HG02973 (cell line): ENCODE measurements around the gene RPTOR.

Source experiments
- ATAC-seq: cut with Tn5 transposase; IDR thresholded peaks from one replicate; pipeline ENCODE4 v1.9.1; 2021; ENCODE audit warnings: moderate library complexity; ENCODE audit not compliant: unreplicated experiment

Gene RPTOR

GRCh38 chr17:80585890-80586845, 41.5 kb downstream of the RPTOR start:
- ATAC-seq = no peak

GRCh38 chr17:80586846-80587228, 42.2 kb downstream of the RPTOR start:
- ATAC-seq = no peak

GRCh38 chr17:80588702-80589383, 44.2 kb downstream of the RPTOR start:
- no peak for ATAC-seq

- no peak for ATAC-seq
Observed at GRCh38 chr17:80591788-80592187, 47.1 kb downstream of the RPTOR start.

GRCh38 chr17:80592243-80592642, 47.6 kb downstream of the RPTOR start:
- ATAC-seq = no peak

GRCh38 chr17:80593181-80593580, 48.5 kb downstream of the RPTOR start:
- ATAC-seq = no peak

- no peak for ATAC-seq
Observed at GRCh38 chr17:80594431-80595269, 50.0 kb downstream of the RPTOR start.

- ATAC-seq = no peak
Observed at GRCh38 chr17:80596760-80597608, 52.3 kb downstream of the RPTOR start.

- ATAC-seq = no peak
Observed at GRCh38 chr17:80598813-80599545, 54.3 kb downstream of the RPTOR start.

- ATAC-seq = no peak
Observed at GRCh38 chr17:80599546-80600305, 55.1 kb downstream of the RPTOR start.

- no peak for ATAC-seq
Observed at GRCh38 chr17:80601146-80601545, 56.5 kb downstream of the RPTOR start.

- no peak for ATAC-seq
Observed at GRCh38 chr17:80603396-80603795, 58.8 kb downstream of the RPTOR start.

GRCh38 chr17:80604009-80604669, 59.5 kb downstream of the RPTOR start:
- ATAC-seq = no peak

- no peak for ATAC-seq
Observed at GRCh38 chr17:80604670-80605010, 60.0 kb downstream of the RPTOR start.

GRCh38 chr17:80605326-80606066, 60.9 kb downstream of the RPTOR start:
- peak; percentile 71 for ATAC-seq

GRCh38 chr17:80608326-80608725, 63.7 kb downstream of the RPTOR start:
- ATAC-seq = no peak

- no peak for ATAC-seq
Observed at GRCh38 chr17:80609757-80610156, 65.1 kb downstream of the RPTOR start.

- ATAC-seq = no peak
Observed at GRCh38 chr17:80611816-80612215, 67.2 kb downstream of the RPTOR start.
